ENCODE measurements around the gene PANX2. TPM values are rescaled to one million over a fixed set of nuclear protein-coding genes. Genes with fewer than 3 reads are reported as not detected.

Gene PANX2
- total RNA-seq, 2 donors from 2014 or later: 3.8 to 8.0 TPM

DNA sequence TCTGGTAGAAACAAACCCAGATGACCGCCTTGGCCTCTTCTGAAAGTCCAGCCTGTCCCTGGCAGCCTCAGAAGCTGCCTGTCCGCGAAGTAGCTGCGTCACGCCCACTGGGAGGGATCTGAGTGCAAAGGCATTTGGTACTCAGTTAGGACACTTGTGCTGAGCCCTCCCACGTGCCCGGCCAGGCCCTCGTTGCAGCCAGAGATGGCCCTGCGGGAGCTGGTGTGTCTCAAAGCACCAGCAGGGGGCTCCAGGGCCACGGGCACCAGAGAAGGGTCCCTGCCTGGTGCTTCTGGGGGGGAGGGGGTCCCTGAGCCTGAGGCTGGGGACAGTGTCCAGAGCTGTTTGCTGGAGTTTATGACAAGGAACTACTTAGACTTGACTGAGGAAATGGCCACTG, 36.1 kb downstream of the PANX2 start:
- ATAC-seq (replicated peaks in 1 of 2): no peak
- H3K9me3 Mint-ChIP-seq: no peaks in the 10 kb centered on the region
- H3K36me3 Mint-ChIP-seq (ENCODE audit: insufficient read depth in 2 of 2): peaks cover 4 to 7% of the 10 kb centered on the region in 2 donors

DNA sequence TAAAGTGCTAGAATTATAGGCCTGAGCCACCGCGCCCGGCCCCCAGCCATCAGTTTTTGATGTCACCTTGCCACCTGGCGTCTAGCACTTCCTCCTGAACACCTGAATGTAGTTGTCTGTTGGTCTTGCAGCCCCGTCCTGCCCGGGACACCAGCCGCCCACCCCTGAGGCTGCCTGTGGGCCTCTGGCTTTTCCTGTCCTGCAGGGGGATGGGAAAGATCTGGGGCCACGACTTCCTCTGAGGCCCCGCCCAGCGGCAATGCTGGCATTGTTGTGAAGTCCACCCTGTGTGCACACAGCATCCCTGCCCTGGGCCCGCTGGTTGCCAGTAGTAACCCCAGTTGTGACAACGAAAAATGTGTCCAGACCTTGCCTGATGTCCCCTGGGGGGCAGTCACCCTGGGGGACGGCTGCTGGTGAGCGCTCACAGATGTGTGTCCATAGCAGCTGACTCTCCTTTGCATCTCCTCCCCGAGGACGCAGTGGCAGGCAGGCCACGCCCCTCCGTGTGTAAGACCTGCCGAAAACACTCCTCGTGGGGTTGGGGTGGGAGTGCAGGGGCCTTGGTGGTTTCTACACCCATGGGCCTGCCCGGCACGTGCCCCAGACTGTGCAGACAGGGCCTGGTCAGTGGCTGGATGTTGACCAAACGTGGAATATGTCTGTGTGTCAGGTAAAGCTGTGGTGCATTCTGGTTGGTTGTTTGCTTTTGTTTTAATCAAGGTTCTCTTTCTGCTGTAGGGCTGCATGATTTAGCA, 37.0 kb downstream of the PANX2 start:
- Mint-ChIP-seq H3K27ac (no peak overlapping the region), H3K36me3 (ENCODE audit: insufficient read depth in 2 of 2) (peaks cover 4 to 7% of the 10 kb centered on the region in 2 donors), H3K9me3 (no peaks in the 10 kb centered on the region), H3K27me3 (ENCODE audit: low read depth) (no peaks in the 10 kb centered on the region), H3K4me3 (no peak overlapping the region), H3K4me1 (ENCODE audit: low read depth) (peaks cover 23% of the 10 kb centered on the region)
- ATAC-seq (replicated peaks in 1 of 2) (no peak), DNase-seq (no peak)

More for the DNA sequence above, 36.1 kb downstream of the PANX2 start:
- H3K4me3 Mint-ChIP-seq: no peak overlapping the region
- no peaks in the 10 kb centered on the region for H3K27me3 Mint-ChIP-seq (ENCODE audit: low read depth)
- H3K4me1 Mint-ChIP-seq (ENCODE audit: low read depth): peaks cover 32% of the 10 kb centered on the region
- no peak overlapping the region for H3K27ac Mint-ChIP-seq
- DNase-seq: no peak

DNA sequence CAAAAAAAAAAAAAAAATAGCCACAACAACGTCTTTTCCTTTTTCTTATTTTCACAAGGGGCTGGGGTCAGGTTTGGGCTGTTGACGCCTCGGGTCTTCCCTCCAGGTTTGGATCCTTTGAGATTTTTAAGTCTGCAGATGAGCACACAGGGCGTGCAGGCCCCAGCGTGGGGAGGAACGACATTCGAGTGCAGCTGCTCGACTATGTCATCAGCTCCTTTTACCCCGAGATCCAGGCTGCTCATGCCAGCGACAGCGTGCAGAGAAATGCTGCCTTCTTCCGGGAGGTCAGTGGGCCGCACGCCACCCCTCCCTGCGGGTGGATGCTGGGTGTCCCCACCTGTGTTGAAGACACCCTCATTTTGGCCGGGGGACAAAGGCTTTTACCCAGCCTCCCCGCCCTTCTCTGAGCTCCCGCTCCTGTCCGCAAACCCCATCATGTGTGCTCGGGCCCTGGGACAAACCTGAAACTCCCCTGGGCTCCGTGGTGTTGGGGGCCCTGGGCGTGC, 38.0 kb downstream of the PANX2 start:
- no peak for DNase-seq
- ATAC-seq (replicated peaks in 1 of 2): no peak
- Mint-ChIP-seq H3K4me1 (ENCODE audit: low read depth) (peaks cover 19% of the 10 kb centered on the region), H3K27me3 (ENCODE audit: low read depth) (no peaks in the 10 kb centered on the region), H3K36me3 (ENCODE audit: insufficient read depth in 2 of 2) (peaks cover 4 to 8% of the 10 kb centered on the region in 2 donors), H3K27ac (no peak overlapping the region), H3K4me3 (no peak overlapping the region), H3K9me3 (no peaks in the 10 kb centered on the region)

DNA sequence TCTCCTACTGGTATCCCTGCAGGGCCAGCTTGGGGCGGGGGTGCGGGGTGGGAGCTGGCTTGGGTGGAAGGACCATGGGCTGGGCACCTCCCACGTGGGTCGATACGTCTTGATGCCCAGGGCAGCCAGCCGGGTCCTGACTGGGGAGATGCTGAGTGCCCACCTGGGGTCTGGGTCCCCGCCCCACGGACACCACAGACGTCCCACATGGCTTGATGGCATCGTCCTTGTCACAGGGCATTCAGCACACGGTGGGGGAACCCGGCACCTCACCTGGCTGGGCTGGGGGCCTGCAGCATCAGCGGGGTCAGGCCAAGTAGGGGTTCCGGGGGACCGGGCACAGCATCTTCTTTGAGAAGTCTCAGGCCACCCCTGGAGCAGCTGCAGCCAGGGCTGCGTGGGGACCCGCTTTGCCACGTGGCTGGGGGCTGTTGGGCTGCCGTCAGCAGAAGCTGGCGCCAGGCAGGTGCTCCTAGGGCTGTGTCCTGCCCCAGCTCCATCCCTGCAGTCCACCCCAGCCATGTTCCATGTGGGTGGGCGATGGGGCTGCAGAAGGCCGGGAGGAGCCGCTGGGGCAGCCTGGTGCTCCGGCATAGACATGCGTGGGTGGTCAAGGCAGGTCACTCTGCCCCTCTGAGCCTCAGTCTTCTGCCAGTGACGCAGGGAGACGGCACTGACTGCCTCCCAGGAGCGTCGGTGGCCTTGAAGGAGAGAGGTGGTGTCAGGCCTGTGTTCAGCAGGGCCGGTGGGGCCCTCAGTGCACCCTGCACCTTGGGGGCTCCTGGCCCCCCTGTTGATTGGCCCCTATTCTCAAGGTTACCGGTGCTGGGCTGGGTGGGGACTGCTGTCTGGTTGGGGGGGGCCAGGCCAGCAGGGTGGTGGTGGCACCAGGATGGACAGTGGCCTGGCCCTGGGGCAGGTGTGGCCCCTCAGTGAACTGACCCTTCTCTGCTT, 38.7 kb downstream of the PANX2 start:
- peak; percentile 21 to 29 for ATAC-seq (replicated peaks in 1 of 2)
- Mint-ChIP-seq H3K36me3 (ENCODE audit: insufficient read depth in 2 of 2) (peaks cover 4 to 7% of the 10 kb centered on the region in 2 donors), H3K27me3 (ENCODE audit: low read depth) (no peaks in the 10 kb centered on the region), H3K4me3 (no peak overlapping the region), H3K27ac (peak overlapping the region; percentile 27), H3K9me3 (no peaks in the 10 kb centered on the region), H3K4me1 (ENCODE audit: low read depth) (peaks cover 12% of the 10 kb centered on the region)
- no peak for DNase-seq

DNA sequence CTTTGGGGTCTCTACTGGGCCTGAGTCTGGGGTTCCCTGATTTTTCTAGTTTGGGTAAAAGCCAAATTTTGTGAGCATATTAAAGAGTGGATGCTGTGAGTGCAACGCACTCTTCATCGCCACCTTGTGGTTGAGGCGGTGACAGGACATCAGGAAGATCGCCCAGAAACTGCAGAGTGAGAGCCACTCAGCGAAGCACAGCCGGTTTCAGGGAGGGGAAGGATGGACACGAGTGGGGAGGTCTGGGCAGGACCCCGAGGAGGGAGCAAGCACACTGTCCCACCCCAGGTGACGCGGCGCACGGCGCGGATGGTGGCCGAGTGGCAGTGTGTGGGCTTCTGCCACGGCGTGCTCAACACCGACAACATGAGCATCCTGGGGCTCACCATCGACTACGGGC, 39.4 kb downstream of the PANX2 start:
- Mint-ChIP-seq H3K9me3 (no peaks in the 10 kb centered on the region), H3K27me3 (ENCODE audit: low read depth) (no peaks in the 10 kb centered on the region), H3K4me1 (ENCODE audit: low read depth) (peaks cover 8% of the 10 kb centered on the region), H3K27ac (peak overlapping the region; percentile 27), H3K36me3 (ENCODE audit: insufficient read depth in 2 of 2) (peaks cover 4 to 9% of the 10 kb centered on the region in 2 donors), H3K4me3 (no peak overlapping the region)
- ATAC-seq (replicated peaks in 1 of 2): peak; percentile 65 to 68
- peak; percentile 71 to 76 for DNase-seq

DNA sequence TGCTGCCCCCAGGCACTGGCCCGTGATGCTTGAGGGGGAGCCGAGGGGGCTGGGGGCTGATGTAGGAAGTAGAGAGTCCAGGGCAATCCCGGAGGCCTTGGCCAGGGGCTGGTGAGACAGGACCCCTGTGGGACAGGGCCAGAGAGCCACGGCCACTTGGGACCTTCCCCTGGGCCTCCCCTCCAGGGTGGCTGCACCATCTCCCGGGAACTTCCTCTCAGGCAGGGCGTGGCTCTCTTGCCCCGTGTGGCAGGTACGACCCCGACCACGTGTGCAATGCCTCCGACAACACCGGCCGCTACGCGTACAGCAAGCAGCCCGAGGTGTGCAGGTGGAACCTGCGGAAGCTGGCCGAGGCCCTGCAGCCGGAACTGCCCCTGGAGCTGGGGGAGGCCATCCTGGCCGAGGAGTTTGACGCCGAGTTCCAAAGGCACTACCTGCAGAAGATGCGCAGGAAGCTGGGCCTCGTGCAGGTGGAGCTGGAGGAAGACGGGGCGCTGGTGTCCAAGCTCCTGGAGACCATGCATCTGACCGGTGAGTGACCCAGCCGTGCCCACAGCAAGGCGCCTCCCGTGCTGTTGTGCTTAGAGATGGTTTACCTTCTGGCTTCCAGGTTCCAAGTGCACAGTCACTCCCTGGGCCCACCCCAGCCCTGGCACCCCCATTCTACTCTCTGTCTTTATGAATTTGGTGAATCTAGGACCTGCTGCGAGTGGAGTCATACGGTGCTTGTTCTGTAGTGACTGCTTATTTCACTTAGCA, 40.0 kb downstream of the PANX2 start:
- DNase-seq: no peak
- no peaks in the 10 kb centered on the region for H3K27me3 Mint-ChIP-seq (ENCODE audit: low read depth)

DNA sequence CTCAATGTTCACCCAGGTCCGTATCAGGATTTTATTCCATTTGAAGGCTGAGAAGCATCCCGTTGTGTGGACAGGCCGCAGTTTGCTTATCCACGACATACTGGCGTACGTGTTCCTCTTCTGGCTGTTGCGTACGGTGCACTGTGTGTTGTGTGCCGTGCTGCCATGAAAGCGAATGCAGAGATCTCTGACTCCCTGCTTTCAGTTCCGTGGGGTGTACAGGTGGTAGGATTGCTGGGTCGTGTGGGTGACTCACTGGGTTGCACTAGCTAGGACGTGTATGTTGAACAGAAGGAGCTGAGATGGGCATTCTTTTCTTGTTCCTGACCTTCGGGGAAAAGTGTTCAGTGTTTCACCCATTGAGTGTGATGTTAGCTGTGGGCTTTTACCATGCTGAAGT, 40.6 kb downstream of the PANX2 start:
- peak overlapping the region; percentile 34 for H3K27ac Mint-ChIP-seq
- peaks cover 5% of the 10 kb centered on the region for H3K4me1 Mint-ChIP-seq (ENCODE audit: low read depth)
- H3K4me3 Mint-ChIP-seq: no peak overlapping the region
- no peak for DNase-seq
- no peaks in the 10 kb centered on the region for H3K27me3 Mint-ChIP-seq (ENCODE audit: low read depth)
- no peaks in the 10 kb centered on the region for H3K9me3 Mint-ChIP-seq
- ATAC-seq (replicated peaks in 1 of 2): no peak
- peaks cover 4 to 12% of the 10 kb centered on the region in 2 donors for H3K36me3 Mint-ChIP-seq (ENCODE audit: insufficient read depth in 2 of 2)

More for the DNA sequence above, 40.0 kb downstream of the PANX2 start:
- Mint-ChIP-seq H3K4me1 (ENCODE audit: low read depth) (peaks cover 5% of the 10 kb centered on the region), H3K27ac (peak overlapping the region; percentile 34), H3K9me3 (no peaks in the 10 kb centered on the region), H3K36me3 (ENCODE audit: insufficient read depth in 2 of 2) (peaks cover 4 to 10% of the 10 kb centered on the region in 2 donors), H3K4me3 (no peak overlapping the region)
- ATAC-seq (replicated peaks in 1 of 2): no peak

DNA sequence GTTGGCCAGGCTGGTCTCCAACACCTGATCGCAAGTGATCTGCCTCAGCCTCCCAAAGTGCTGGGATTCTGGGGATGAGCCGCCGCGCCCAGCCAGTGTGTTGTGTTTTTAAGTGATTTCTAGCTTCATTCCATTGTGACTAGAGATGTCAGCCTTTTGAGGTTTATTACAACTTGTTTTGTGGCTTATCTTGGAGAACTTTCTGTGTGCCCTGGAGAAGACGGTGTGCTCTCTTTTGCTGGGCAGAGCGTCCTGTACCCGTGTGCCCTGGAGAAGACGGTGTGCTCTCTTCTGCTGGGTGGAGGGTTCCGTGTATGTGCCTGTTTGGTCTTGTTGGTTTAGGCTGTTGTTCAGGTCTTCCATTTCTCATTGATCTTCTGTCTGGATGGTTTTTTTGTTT, 42.7 kb downstream of the PANX2 start:
- Mint-ChIP-seq H3K27ac (no peak overlapping the region), H3K27me3 (ENCODE audit: low read depth) (no peaks in the 10 kb centered on the region)

DNA sequence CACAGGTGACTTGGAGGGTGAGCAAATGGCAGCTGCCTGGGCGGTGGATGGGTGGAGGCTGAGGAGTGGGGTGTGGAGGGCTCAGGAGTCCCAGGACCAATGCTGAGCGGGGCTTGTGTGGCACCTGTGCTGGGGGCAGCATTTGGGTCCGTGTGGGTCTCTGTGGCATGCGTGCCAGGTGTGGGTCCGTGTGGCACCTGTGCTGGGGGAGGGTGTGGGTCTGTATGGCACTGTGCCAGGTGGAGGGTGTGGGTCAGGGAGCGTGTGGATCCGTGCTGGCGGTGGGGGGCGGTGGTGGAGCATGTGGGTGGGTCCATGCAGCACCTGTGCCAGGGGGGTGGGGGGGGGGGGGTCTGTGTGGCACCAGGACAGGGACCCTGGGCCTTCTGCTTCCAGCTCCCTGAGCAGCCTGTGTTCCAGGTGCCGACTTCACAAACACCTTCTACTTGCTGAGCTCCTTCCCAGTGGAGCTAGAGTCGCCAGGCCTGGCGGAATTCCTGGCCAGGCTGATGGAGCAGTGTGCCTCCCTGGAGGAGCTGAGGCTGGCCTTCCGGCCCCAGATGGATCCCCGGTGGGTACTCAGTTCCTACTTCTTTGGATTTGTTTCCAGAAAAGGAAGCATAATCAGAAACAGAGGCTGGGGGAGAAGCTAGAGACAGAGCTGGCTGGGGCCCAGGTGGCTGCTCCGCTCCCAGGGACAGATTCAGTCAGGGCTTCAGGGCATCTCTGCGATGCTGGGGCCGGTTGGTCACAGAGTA, 44.9 kb downstream of the PANX2 start:
- Mint-ChIP-seq H3K9me3 (no peaks in the 10 kb centered on the region), H3K27me3 (ENCODE audit: low read depth) (no peaks in the 10 kb centered on the region), H3K4me1 (ENCODE audit: low read depth) (no peaks in the 10 kb centered on the region), H3K27ac (no peak overlapping the region), H3K4me3 (no peak overlapping the region), H3K36me3 (ENCODE audit: insufficient read depth in 2 of 2) (peaks cover 2 to 13% of the 10 kb centered on the region in 2 donors)
- DNase-seq: no peak
- ATAC-seq (replicated peaks in 1 of 2): no peak

More for the DNA sequence above, 42.7 kb downstream of the PANX2 start:
- H3K4me1 Mint-ChIP-seq (ENCODE audit: low read depth): peaks cover 5% of the 10 kb centered on the region
- DNase-seq (no peak), ATAC-seq (replicated peaks in 1 of 2) (no peak)
- H3K9me3 Mint-ChIP-seq: no peaks in the 10 kb centered on the region
- peaks cover 4 to 16% of the 10 kb centered on the region in 2 donors for H3K36me3 Mint-ChIP-seq (ENCODE audit: insufficient read depth in 2 of 2)
- H3K4me3 Mint-ChIP-seq: no peak overlapping the region

DNA sequence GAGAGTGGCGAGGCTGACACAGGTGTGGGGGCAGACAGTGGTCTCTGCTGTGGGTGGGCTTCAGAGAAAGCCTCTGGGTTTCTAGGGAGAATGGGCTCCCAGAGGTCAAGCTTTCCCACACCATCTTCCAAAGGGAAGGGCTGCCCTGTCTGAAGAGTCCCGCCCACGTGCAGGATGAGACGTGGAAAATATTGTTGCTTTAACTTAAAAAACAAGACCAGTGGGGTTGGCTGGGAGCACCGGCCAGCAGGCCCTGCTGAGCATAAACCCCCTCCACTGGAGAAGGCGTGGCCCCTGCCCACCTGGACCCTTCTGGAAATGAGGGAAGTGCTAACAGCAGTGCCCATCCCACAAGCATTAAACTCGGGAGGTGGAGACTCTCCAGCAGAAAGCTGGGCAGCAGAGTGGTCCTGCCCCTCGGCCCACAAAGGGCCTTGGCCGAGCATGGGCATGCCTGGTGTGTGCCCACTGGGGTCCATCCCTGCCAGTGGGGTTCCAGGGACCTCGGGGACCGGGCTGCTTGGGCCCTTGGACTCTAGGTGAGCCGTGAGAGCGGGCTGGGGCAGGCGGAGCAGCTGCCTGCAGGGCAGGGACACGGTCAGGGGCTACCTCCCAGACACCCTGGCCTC, 45.6 kb downstream of the PANX2 start:
- no peak for ATAC-seq (replicated peaks in 1 of 2)
- no peak overlapping the region for H3K27ac Mint-ChIP-seq
- H3K27me3 Mint-ChIP-seq (ENCODE audit: low read depth): no peaks in the 10 kb centered on the region

DNA sequence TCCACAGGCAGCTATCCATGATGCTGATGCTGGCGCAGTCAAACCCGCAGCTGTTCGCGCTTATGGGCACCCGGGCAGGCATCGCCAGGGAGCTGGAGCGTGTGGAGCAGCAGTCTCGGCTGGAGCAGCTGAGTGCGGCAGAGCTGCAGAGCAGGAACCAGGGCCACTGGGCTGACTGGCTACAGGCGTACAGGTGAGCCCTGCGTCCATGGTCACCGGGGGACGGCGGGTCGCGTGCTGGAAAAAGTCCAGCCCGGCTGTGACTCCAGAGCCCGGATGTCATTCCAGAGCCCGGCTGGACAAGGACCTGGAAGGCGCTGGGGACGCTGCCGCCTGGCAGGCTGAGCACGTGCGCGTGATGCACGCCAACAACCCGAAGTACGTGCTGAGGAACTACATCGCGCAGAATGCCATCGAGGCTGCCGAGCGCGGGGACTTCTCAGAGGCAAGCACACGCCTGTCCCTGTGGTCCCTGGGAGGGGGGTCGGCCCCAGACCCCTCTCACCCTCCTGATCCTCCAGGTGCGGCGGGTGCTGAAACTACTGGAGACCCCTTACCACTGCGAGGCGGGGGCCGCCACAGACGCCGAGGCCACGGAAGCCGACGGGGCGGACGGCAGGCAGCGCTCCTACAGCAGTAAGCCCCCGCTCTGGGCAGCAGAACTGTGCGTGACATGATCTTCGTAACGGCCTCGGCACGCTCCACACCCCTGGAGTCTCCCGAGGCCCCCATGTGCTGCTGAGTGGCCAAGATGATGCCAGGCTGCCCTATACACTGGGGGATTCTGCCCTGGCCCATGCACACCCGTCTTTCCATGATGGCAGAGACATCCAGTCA, 46.4 kb downstream of the PANX2 start:
- Mint-ChIP-seq H3K4me3 (no peak overlapping the region), H3K36me3 (ENCODE audit: insufficient read depth in 2 of 2) (peaks cover 2 to 16% of the 10 kb centered on the region in 2 donors), H3K27ac (no peak overlapping the region), H3K27me3 (ENCODE audit: low read depth) (no peaks in the 10 kb centered on the region), H3K4me1 (ENCODE audit: low read depth) (no peaks in the 10 kb centered on the region), H3K9me3 (no peaks in the 10 kb centered on the region)
- ATAC-seq (replicated peaks in 1 of 2) (no peak), DNase-seq (no peak)

More for the DNA sequence above, 45.6 kb downstream of the PANX2 start:
- Mint-ChIP-seq H3K4me3 (no peak overlapping the region), H3K9me3 (no peaks in the 10 kb centered on the region), H3K36me3 (ENCODE audit: insufficient read depth in 2 of 2) (peaks cover 2 to 16% of the 10 kb centered on the region in 2 donors), H3K4me1 (ENCODE audit: low read depth) (no peaks in the 10 kb centered on the region)
- no peak for DNase-seq

Data from activated T-cell treated with anti-CD3 and anti-CD28 coated beads, Interleukin-2, amount 50 U/mL, for 72 hours (primary cell).